HK-2 (cell line): ENCODE measurements around the gene TSC22D4.
A peak's percentile ranks its signal among the peaks of the same experiment; 100 is the strongest.

Source experiments
- DNase-seq: peaks from one replicate; pipeline ENCODE4 v3.0.0-alpha.2; 2018; ENCODE audit not compliant: unreplicated experiment

Gene TSC22D4

DNA sequence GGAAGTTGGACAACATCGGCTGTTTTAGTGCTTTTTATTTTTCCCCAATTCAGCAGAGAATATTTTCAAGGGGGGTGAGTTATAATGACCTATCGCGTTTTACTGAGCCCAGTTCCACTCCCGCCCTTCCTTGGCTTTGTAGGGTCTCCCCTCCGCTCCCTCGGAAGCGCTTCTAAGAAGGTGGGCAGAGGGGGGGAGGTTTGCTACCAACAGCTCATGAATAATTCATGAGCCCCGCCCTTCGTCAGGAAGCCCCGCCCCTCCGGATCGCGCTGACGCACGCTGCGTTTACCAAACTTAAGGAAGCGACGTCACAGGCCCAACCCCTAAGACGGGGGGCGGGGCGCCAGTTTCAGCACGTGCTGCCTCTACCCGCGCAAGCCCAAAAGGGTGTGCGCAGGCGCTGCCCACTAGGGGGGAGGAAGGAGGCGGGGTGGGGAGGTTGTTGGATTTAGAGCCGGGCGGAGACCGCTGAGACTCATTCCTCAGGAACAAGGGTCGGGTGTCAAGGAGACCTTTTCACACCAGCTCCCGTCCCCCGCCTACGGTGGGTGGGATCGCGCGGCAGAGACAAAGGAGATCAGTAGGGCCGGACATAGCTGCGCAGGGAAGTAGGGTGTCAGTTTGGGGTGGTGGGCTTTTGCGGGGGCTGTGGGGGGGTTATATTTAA lies 49.9 kb downstream of the TSC22D4 start:
- peak; percentile 100 for DNase-seq

DNA sequence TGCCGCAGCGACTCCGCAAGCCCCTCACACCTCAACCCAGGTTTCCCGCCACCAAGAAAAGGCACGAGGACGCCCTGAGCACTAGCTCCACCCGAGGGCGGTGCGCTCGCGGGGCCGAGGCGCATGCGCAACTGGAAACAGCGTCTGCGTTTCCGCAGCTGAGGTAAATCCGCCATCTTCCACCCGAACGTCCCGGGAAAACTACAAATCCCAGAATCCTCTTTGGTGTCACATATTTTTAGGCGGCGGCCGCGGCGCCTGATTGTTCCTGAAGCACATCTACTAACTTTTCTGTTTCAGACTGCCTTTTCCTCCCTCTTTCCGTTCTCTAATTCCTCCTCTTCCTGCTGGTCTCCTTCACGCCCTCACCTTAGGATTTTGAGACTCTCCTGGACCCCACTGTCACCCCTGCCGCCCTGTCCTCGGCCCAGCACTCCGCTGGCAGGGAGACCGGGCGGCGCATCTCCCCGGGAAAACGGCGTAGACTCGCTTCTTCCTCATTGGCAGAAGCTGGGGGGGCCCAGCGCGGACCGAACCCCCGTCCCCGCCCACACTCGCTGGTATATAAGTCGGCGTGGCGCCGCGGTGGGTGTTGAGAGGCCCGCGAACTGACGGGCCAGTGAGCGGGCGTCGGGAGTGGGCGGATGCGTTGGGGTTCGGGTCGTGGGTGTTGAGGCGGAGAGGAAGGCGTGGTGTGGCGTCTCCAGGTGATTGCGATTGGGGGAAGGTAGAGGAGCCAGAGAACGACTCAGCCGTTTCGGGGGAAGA lies 50.6 kb downstream of the TSC22D4 start, which contains the start of gene ZCWPW1:
Gene ZCWPW1, minus strand, starts transcription at position 505 of the 768 bp plus-strand sequence. CDS start 8,054 bp downstream, outside the sequence.
- peak; percentile 96 for DNase-seq

DNA sequence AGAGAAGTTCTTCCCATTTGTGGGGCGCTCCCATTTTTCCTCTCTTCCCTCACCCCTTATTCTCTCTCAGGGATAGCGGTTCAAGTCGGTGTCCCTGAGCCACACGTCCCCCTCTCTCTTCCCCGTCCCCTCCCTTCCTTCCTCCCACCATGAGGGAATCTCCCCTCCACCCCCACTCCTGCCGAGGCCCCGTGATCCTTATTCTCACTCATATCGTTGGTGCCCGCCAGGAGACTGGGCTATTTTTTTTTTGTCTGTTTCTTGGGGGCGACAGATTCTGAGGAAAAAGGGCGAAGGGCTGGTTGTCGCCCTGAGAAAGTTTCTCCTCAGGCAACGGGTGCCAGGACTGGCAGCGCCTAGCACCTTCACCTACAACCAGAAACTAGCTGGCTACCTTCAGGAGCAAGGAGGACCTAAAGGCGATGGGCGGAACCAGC lies 51.2 kb downstream of the TSC22D4 start:
- DNase-seq = no peak

DNA sequence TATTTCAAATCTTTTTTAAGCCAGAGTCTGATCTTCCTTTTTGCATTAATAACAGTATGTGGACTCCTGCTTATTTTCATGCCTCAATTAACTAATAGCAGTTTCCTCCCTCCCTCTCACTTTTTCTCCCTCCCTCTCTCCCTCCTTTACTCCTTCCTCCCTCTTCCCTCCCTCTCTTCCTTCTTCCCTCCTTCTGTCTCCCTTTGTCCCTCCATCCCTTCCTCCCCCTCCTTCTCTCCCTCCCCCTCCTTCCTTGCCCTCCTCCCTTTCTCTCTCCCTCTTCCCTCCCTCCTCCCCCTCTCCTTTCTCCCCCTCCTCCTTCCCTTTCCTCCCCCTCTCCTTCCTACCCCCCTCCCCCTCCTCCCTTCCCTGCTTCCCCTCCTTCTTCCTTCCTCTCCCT lies 52.5 kb downstream of the TSC22D4 start:
- no peak for DNase-seq

DNA sequence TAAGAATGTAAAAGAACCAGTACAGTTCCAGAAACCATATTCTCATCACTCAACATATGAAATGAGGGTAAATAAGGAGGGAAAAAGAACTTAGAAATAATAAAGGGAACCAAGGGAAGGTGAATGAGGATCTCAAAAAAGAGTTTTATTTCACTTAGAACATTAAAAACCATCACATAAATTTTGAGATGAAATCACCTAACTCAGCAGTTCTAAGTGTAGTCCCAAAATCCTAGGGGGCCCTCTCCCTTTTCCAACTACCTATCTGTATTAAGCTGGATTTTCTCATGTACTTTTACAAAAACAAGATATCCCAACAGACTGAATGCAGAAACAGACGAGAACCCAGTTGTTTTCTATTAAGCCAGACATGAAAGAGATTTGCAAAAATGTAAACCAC lies 53.7 kb downstream of the TSC22D4 start:
- no peak for DNase-seq

DNA sequence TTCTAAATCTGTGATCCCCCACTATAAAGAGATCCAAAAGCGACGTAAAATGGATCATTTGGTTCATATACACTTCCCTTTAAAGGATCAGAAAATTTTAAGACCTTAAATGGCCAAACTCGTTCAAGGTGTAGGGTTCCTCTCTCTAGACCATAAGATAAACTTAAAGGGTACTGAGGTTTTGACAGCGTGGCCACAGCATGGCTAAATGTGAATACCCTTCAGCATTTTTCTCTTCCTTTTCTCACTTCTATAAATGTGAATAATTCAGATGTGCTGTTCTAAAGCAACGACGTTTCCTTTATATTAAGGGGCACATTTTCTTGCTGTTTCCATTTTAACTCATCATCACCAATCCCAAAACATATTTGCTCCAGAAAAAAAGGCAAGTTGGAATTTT lies 55.7 kb downstream of the TSC22D4 start:
- DNase-seq = no peak

DNA sequence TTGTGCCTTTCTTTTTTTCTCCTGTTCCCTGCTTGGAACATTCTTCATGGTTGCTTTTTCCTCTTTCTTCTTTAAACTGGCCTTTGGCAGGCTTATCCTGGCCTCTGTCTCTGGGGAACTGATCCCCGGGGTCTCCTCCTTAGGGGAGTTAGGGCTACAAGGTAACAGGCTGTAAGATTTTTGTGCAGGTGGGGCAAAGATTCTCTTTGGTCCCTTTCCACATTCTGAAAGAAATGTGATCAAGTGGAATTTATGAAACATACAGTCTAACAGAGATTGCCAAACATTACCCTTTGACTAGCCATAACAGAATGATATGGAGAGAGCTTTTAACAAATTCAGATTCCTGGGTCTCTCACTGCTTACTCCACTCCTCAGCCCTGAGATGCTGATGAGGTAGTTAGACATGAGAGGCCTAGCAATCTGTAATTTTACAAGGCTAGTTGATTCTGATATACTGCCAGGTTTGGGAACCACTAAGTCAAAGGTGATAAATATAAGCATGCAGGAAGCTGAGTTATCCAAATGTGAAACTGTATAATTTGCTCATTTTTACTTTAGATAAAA lies 59.3 kb downstream of the TSC22D4 start:
- DNase-seq = no peak

DNA sequence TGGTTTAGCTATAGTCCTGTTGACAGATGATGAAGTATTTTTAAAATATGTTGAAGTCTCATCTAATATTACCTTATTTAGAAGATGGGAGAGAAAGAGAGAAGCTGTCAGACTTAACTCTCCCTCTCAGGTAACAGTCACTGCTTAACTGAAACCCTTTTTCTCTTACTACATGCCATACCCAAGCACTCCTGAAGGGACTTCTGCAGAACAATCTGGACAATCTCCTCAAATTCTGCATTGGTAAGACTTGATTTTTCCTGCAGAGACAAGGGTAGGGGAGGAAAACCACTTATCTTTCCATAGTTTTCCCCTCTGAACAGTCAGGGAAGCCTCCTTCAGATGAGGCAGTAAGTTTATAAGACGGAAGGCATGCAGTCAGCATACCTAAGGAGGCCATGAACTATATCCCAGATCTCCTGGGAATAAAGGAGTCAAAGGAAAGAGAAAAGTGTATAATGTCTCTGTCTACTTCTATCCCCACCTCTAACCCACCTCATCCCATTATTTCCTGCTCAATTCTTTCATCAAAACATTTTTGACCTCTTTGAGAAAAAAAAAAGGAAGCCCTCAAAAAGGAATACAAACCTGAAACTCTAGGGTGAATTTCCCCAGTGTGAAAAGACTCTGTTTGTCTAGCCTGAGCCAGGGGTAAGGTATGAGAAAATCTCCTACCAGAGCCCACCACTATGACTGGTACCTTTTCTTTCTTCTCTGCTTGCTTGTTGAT lies 59.9 kb downstream of the TSC22D4 start:
- DNase-seq = no peak
